Renal cortical epithelial cell (primary cell): ENCODE results near the gene KIF22. TPM values are rescaled to one million over a fixed set of nuclear protein-coding genes. Genes with fewer than 3 reads are reported as not detected.

ENCODE experiments used
- DNase-seq: peaks from one replicate; pipeline ENCODE4 v3.0.0-alpha.2; 2011; ENCODE audit warnings: low read depth
- total RNA-seq: library from RNA; depleted of rRNA; stranded (reverse); fragments of >200 nt; gene quantifications from 2 replicates; pipeline ENCODE4 v1.2.3, GENCODE V29; 2014

The KIF22 gene
- total RNA-seq, 1 donor from 2014 or later, result 14.0 TPM

GRCh38 chr16:29804020-29804419 is 13.5 kb downstream of the KIF22 start:
- no peak for DNase-seq

- peak; percentile 54 for DNase-seq
Observed at GRCh38 chr16:29804455-29805231, 14.1 kb downstream of the KIF22 start.

GRCh38 chr16:29805232-29806098 is 14.9 kb downstream of the KIF22 start:
- DNase-seq, result peak; percentile 84

- DNase-seq, result peak; percentile 77
Observed at GRCh38 chr16:29806099-29806579, 15.6 kb downstream of the KIF22 start, which contains the start of gene MAZ. TSS of gene MAZ (plus strand) at chr16:29806529. CDS start at chr16:29806702, 173 bp downstream.

GRCh38 chr16:29806641-29807425 is 16.3 kb downstream of the KIF22 start:
- no peak for DNase-seq

GRCh38 chr16:29807426-29808218 is 17.1 kb downstream of the KIF22 start:
- peak; percentile 82 for DNase-seq

GRCh38 chr16:29808219-29808900 is 17.8 kb downstream of the KIF22 start:
- no peak for DNase-seq

- no peak for DNase-seq
Observed at GRCh38 chr16:29809031-29809747, 18.6 kb downstream of the KIF22 start.

GRCh38 chr16:29809850-29810698 is 19.5 kb downstream of the KIF22 start:
- DNase-seq, result no peak

- DNase-seq, result no peak
Observed at GRCh38 chr16:29810699-29811169, 20.2 kb downstream of the KIF22 start.

- DNase-seq, result peak; percentile 94
Observed at GRCh38 chr16:29811170-29811895, 20.8 kb downstream of the KIF22 start.

GRCh38 chr16:29811896-29812665 is 21.5 kb downstream of the KIF22 start, which contains the start of gene PRRT2:
TSS of gene PRRT2 (plus strand) at chr16:29812193. CDS start at chr16:29813055, 862 bp downstream.
- no peak for DNase-seq

- DNase-seq, result no peak
Observed at GRCh38 chr16:29812754-29813643, 22.4 kb downstream of the KIF22 start.

- DNase-seq, result no peak
Observed at GRCh38 chr16:29813644-29814562, 23.4 kb downstream of the KIF22 start.

GRCh38 chr16:29814592-29814991 is 24.0 kb downstream of the KIF22 start:
- no peak for DNase-seq
